Measurements from ENCODE around the gene AEN.

The AEN gene

GRCh38 chr15:88680241-88681001 is 59.3 kb downstream of the AEN start:
- no peak for DNase-seq

DNA sequence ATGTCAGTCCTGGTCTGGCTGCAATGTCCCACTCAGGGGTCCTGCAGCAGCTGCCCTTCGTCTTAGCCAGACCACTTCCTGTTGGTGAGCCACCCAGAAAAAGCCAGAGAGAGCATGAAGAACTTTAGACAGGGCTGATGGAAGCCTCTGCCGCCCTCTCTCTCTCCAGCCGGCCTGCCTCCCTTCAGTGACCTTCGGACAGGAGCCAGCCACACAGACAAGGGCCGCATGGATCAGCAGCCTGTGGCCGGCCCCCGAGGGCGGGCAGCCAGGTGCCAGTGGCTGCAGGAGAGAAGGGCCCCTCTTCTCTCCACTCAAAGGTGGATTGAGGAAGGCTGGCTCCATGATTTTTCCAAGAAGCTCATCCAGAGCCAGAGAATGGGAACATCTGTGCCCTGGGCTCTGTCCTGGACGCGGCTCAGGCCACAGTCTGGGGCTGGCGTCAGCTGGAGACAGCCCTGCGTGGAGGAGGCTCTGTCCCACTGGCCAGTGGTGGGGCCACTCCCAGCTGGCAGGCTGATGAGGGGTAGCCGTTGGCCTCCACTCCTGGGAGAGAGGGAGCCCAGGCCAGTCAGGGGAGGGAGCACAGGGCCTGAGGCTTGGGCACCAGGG is 60.6 kb downstream of the AEN start:
- DNase-seq: no peak

Measured in T-helper 1 cell (primary cell).